ENCODE data around the gene HOXB1.
A peak's percentile ranks its signal among the peaks of the same experiment; 100 is the strongest.
"Not testable (repeated sequence)": the region's sequence is repeated elsewhere in the genome, so short reads cannot be mapped to it uniquely, and the experiment has no call there.

HOXB1 gene

GRCh38 chr17:48519427-48519826, 11.4 kb downstream of the HOXB1 start:
- DNase-seq (ENCODE audit: low read depth in 2 of 2): no peak

- DNase-seq (ENCODE audit: low read depth in 2 of 2): no peak
Measured at GRCh38 chr17:48517478-48517877, 13.3 kb downstream of the HOXB1 start.

- DNase-seq (ENCODE audit: low read depth in 2 of 2): no peak
Measured at GRCh38 chr17:48515925-48516900, 14.6 kb downstream of the HOXB1 start.

- DNase-seq (ENCODE audit: low read depth in 2 of 2): no peak
Measured at GRCh38 chr17:48514477-48514876, 16.3 kb downstream of the HOXB1 start.

- no peak for DNase-seq (ENCODE audit: low read depth in 2 of 2)
Measured at GRCh38 chr17:48513666-48514455, 16.9 kb downstream of the HOXB1 start.

- no peak for DNase-seq (ENCODE audit: low read depth in 2 of 2)
Measured at GRCh38 chr17:48513097-48513496, 17.7 kb downstream of the HOXB1 start.

- peak in 1 of 2 experiments; percentile 3 for DNase-seq (ENCODE audit: low read depth in 2 of 2)
Measured at GRCh38 chr17:48510761-48511604, 19.8 kb downstream of the HOXB1 start.

- DNase-seq (ENCODE audit: low read depth in 2 of 2): no peak
Measured at GRCh38 chr17:48510381-48510760, 20.4 kb downstream of the HOXB1 start.

GRCh38 chr17:48509708-48510107, 21.1 kb downstream of the HOXB1 start:
- not testable (repeated sequence) for DNase-seq (ENCODE audit: low read depth in 2 of 2)

- no peak for DNase-seq (ENCODE audit: low read depth in 2 of 2)
Measured at GRCh38 chr17:48506246-48506645, 24.6 kb downstream of the HOXB1 start.

- DNase-seq (ENCODE audit: low read depth in 2 of 2): peak in 1 of 2 experiments; percentile 8
Measured at GRCh38 chr17:48505788-48506187, 25.0 kb downstream of the HOXB1 start.

- no peak for DNase-seq (ENCODE audit: low read depth in 2 of 2)
Measured at GRCh38 chr17:48504953-48505352, 25.9 kb downstream of the HOXB1 start.

GRCh38 chr17:48503747-48504146, 27.1 kb downstream of the HOXB1 start:
- no peak for DNase-seq (ENCODE audit: low read depth in 2 of 2)

- no peak for DNase-seq (ENCODE audit: low read depth in 2 of 2)
Measured at GRCh38 chr17:48502901-48503300, 27.9 kb downstream of the HOXB1 start.

GRCh38 chr17:48502312-48502711, 28.5 kb downstream of the HOXB1 start:
- DNase-seq (ENCODE audit: low read depth in 2 of 2): no peak

GRCh38 chr17:48500435-48501426, 30.1 kb downstream of the HOXB1 start:
- DNase-seq (ENCODE audit: low read depth in 2 of 2): no peak

GRCh38 chr17:48499735-48500434, 30.9 kb downstream of the HOXB1 start:
- DNase-seq (ENCODE audit: low read depth in 2 of 2): no peak

GRCh38 chr17:48499248-48499647, 31.6 kb downstream of the HOXB1 start:
- DNase-seq (ENCODE audit: low read depth in 2 of 2): no peak

GRCh38 chr17:48498164-48498850, 32.5 kb downstream of the HOXB1 start:
- no peak for DNase-seq (ENCODE audit: low read depth in 2 of 2)
